Mononuclear cell (primary cell): ENCODE data around the gene TNFSF11. TPM values are rescaled to one million over a fixed set of nuclear protein-coding genes. Genes with fewer than 3 reads are reported as not detected.

Source experiments
- H3K27me3 ChIP-seq: 2 replicates; pipeline ENCODE4 v1.6.0; 2011; ENCODE audit warnings: low read length, control low read depth; ENCODE audit not compliant: insufficient read depth
- H3K4me1 ChIP-seq: 2 replicates; pipeline ENCODE4 v1.5.1; 2011; ENCODE audit warnings: mild to moderate bottlenecking, low read length, control low read depth; ENCODE audit not compliant: insufficient read depth
- H3K4me3 ChIP-seq: 2 replicates; pipeline ENCODE4 v1.5.1; 2011; ENCODE audit warnings: mild to moderate bottlenecking, low read length, moderate library complexity
- H3K9me3 ChIP-seq: 2 replicates; pipeline ENCODE4 v1.5.1; 2011; ENCODE audit warnings: low read depth, mild to moderate bottlenecking, control low read depth, low read length
- total RNA-seq: library from RNA; depleted of rRNA; stranded (reverse); fragments of >200 nt; gene quantifications from one replicate; pipeline ENCODE4 v1.2.3, GENCODE V29; 2012

TNFSF11 gene
- total RNA-seq, 1 donor = 0.42 TPM

- Histone ChIP-seq H3K9me3 (no peaks in the 10 kb centered on the region), H3K4me3 (no peak overlapping the region), H3K27me3 (peaks cover 40% of the 10 kb centered on the region), H3K4me1 (peaks cover 17% of the 10 kb centered on the region)
Observed at GRCh38 chr13:42577538-42577937, 3.6 kb downstream of the TNFSF11 start.

GRCh38 chr13:42580644-42581043 lies 6.7 kb downstream of the TNFSF11 start:
- Histone ChIP-seq H3K4me3 (no peak overlapping the region), H3K4me1 (peaks cover 4% of the 10 kb centered on the region), H3K9me3 (no peaks in the 10 kb centered on the region), H3K27me3 (peaks cover 19% of the 10 kb centered on the region)

GRCh38 chr13:42581427-42581826 lies 7.5 kb downstream of the TNFSF11 start:
- no peaks in the 10 kb centered on the region for H3K9me3 ChIP-seq
- H3K27me3 ChIP-seq = peaks cover 12% of the 10 kb centered on the region
- H3K4me3 ChIP-seq = no peak overlapping the region
- H3K4me1 ChIP-seq = no peaks in the 10 kb centered on the region

GRCh38 chr13:42591602-42592001 lies 17.6 kb downstream of the TNFSF11 start:
- no peaks in the 10 kb centered on the region for H3K4me1 ChIP-seq
- no peaks in the 10 kb centered on the region for H3K27me3 ChIP-seq
- no peaks in the 10 kb centered on the region for H3K9me3 ChIP-seq
- H3K4me3 ChIP-seq = no peak overlapping the region

GRCh38 chr13:42592915-42593900 lies 19.3 kb downstream of the TNFSF11 start:
- no peaks in the 10 kb centered on the region for H3K4me1 ChIP-seq
- no peak overlapping the region for H3K4me3 ChIP-seq
- H3K9me3 ChIP-seq = no peaks in the 10 kb centered on the region
- H3K27me3 ChIP-seq = no peaks in the 10 kb centered on the region

- no peaks in the 10 kb centered on the region for H3K27me3 ChIP-seq
- no peaks in the 10 kb centered on the region for H3K9me3 ChIP-seq
- no peaks in the 10 kb centered on the region for H3K4me1 ChIP-seq
- H3K4me3 ChIP-seq = no peak overlapping the region
Observed at GRCh38 chr13:42594481-42595252, 20.7 kb downstream of the TNFSF11 start.

- H3K9me3 ChIP-seq = no peaks in the 10 kb centered on the region
- no peak overlapping the region for H3K4me3 ChIP-seq
- H3K27me3 ChIP-seq = no peaks in the 10 kb centered on the region
- no peaks in the 10 kb centered on the region for H3K4me1 ChIP-seq
Observed at GRCh38 chr13:42595253-42595571, 21.3 kb downstream of the TNFSF11 start.

- H3K9me3 ChIP-seq = no peaks in the 10 kb centered on the region
- no peak overlapping the region for H3K4me3 ChIP-seq
- no peaks in the 10 kb centered on the region for H3K4me1 ChIP-seq
- H3K27me3 ChIP-seq = no peaks in the 10 kb centered on the region
Observed at GRCh38 chr13:42597505-42597904, 23.6 kb downstream of the TNFSF11 start.

GRCh38 chr13:42600943-42601342 lies 27.0 kb downstream of the TNFSF11 start:
- no peaks in the 10 kb centered on the region for H3K9me3 ChIP-seq
- no peaks in the 10 kb centered on the region for H3K4me1 ChIP-seq
- no peak overlapping the region for H3K4me3 ChIP-seq
- H3K27me3 ChIP-seq = no peaks in the 10 kb centered on the region

GRCh38 chr13:42602906-42603305 lies 29.0 kb downstream of the TNFSF11 start:
- H3K9me3 ChIP-seq = no peaks in the 10 kb centered on the region
- no peaks in the 10 kb centered on the region for H3K4me1 ChIP-seq

GRCh38 chr13:42603571-42603970 lies 29.6 kb downstream of the TNFSF11 start:
- Histone ChIP-seq H3K27me3 (no peaks in the 10 kb centered on the region), H3K4me1 (no peaks in the 10 kb centered on the region), H3K9me3 (no peaks in the 10 kb centered on the region), H3K4me3 (no peak overlapping the region)

More at GRCh38 chr13:42602906-42603305, 29.0 kb downstream of the TNFSF11 start:
- Histone ChIP-seq H3K4me3 (no peak overlapping the region), H3K27me3 (no peaks in the 10 kb centered on the region)

- no peaks in the 10 kb centered on the region for H3K27me3 ChIP-seq
- H3K4me3 ChIP-seq = no peak overlapping the region
- no peaks in the 10 kb centered on the region for H3K4me1 ChIP-seq
Observed at GRCh38 chr13:42607546-42607945, 33.6 kb downstream of the TNFSF11 start.

GRCh38 chr13:42610649-42611048 lies 36.7 kb downstream of the TNFSF11 start:
- H3K4me1 ChIP-seq = no peaks in the 10 kb centered on the region
- H3K9me3 ChIP-seq = no peaks in the 10 kb centered on the region
- no peak overlapping the region for H3K4me3 ChIP-seq
- no peaks in the 10 kb centered on the region for H3K27me3 ChIP-seq

More at GRCh38 chr13:42607546-42607945, 33.6 kb downstream of the TNFSF11 start:
- H3K9me3 ChIP-seq = no peaks in the 10 kb centered on the region

- H3K27me3 ChIP-seq = no peaks in the 10 kb centered on the region
- no peaks in the 10 kb centered on the region for H3K4me1 ChIP-seq
- H3K9me3 ChIP-seq = no peaks in the 10 kb centered on the region
- no peak overlapping the region for H3K4me3 ChIP-seq
Observed at GRCh38 chr13:42611086-42611779, 37.3 kb downstream of the TNFSF11 start.
